Measurements from ENCODE around the gene EXOC6B. TPM values are rescaled to one million over a fixed set of nuclear protein-coding genes. Genes with fewer than 3 reads are reported as not detected.

EXOC6B gene
- total and polyA plus RNA-seq, 3 donors from 2014 or later: 27.7 to 45.2 (median 31.7) TPM

DNA sequence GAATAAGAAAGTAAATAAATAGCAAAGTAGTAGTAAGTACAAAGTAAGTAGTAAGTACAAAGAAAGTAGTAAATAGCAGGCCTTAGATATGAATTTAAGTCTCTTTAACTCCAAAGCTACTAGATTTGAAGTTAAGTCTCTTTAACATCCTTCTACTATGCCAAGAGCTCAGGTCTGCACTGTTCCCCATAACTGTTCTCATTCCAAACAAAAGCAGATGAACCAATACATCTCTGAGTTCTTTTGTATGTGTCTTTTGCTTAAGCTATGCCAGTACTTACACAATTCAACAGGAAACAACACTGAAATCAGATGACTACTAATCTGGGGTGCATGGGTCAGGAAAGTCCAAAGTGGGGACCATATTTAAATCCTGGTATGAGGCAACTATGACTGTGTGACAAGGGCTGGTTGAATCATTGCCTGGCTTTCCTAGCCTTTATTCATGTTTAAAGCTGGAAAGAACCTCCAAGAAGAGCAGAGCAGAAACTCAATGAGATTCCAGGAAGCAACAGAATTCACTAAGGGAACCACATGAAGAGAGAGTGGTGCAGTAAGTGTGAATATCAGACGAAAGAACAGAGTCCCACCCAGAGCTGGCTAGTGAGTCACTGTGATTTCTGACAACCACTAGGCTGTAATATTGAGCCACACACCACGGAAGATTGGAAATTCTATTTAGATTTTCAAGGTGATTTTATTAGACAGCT, 627.1 kb downstream of the EXOC6B start:
- DNase-seq: no peak
- Histone ChIP-seq H3K36me3 (ENCODE audit: low read depth, missing control alignments) (no peaks in the 10 kb centered on the region), H3K9me3 (no peaks in the 10 kb centered on the region), H3K27ac (no peak overlapping the region), H3K27me3 (no peaks in the 10 kb centered on the region), H3K4me3 (no peak overlapping the region), H3K4me1 (peaks cover 3% of the 10 kb centered on the region)
- intact Hi-C loops (cut with DNase I; ENCODE audit: low total_unique reads): no loop called here
- 89% methylated on average over 2 of the region's 2 CpGs for WGBS, 2 donors
- TF ChIP-seq POLR2A (IDR thresholded peaks at IDR 0.05): no peak
- TF ChIP-seq, protein P1, sequence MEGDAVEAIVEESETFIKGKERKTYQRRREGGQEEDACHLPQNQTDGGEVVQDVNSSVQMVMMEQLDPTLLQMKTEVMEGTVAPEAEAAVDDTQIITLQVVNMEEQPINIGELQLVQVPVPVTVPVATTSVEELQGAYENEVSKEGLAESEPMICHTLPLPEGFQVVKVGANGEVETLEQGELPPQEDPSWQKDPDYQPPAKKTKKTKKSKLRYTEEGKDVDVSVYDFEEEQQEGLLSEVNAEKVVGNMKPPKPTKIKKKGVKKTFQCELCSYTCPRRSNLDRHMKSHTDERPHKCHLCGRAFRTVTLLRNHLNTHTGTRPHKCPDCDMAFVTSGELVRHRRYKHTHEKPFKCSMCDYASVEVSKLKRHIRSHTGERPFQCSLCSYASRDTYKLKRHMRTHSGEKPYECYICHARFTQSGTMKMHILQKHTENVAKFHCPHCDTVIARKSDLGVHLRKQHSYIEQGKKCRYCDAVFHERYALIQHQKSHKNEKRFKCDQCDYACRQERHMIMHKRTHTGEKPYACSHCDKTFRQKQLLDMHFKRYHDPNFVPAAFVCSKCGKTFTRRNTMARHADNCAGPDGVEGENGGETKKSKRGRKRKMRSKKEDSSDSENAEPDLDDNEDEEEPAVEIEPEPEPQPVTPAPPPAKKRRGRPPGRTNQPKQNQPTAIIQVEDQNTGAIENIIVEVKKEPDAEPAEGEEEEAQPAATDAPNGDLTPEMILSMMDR (IDR thresholded peaks at IDR 0.05): no peak

DNA sequence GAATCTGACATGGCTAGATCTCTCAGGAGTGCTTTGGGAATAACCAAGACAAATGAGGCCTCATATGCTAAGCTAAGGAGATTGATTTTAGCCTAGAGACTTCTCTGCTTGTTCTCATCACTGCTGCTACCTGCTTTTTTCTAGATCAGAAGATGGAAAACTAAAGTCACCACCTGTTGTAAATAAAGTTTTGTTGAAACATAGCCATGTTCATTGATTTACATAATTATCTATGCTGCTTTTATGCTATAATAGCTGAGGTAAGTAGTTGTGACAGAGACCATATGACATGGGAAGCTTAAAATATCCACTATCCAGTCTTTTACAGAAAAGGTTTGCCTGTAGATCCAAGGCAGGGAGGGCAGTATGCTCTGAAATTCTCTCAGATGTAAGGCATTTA, 632.1 kb downstream of the EXOC6B start:
- no peaks in the 10 kb centered on the region for H3K27me3 ChIP-seq
- intact Hi-C loops (cut with DNase I; ENCODE audit: low total_unique reads): no loop called here

DNA sequence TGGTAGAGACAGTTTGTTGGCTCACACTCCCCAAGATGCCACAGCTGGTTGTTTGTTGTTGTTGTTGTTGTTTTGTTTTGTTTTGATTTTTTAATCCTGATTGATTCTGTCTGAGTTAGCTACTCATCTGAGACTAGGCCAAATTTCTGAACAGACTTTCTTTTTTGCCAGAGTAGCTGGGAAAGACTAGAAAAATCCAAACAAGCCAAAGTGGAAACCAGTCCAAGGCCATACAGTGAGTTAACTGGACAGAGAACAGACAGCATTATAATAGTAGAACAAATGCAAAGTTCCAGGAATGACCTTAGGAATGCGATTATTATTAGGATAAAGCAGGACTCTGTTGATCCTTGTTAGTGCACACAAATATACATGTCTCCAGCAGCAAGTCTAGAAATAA, 634.4 kb downstream of the EXOC6B start:
- H3K9me3 ChIP-seq: no peaks in the 10 kb centered on the region

More for the DNA sequence above, 632.1 kb downstream of the EXOC6B start:
- H3K36me3 ChIP-seq (ENCODE audit: low read depth, missing control alignments): no peaks in the 10 kb centered on the region
- H3K4me3 ChIP-seq: no peak overlapping the region
- no peak overlapping the region for H3K27ac ChIP-seq
- DNase-seq: no peak
- no peaks in the 10 kb centered on the region for H3K4me1 ChIP-seq
- H3K9me3 ChIP-seq: no peaks in the 10 kb centered on the region
- TF ChIP-seq, protein P1 (IDR thresholded peaks at IDR 0.05): no peak
- TF ChIP-seq POLR2A (IDR thresholded peaks at IDR 0.05): no peak

DNA sequence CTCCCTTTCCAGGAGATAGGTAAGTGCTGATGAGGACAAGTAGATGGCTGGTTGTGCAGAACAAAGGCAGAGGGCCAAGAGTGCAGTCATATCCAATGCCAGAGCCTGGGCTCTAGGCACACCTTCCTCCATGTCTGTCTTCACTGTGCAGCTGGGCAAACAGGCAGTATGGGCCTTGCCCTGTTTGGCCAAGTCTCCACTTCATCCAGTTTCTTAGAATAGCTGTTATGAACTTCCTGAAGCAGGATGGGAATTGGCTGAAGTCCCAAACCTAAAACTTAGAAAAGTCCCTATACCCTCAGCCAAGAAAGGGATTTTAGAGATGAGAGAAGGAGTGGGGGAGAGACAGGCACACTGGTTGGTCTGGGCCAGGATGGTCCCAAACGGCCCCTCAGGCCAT, 640.6 kb downstream of the EXOC6B start:
- TF ChIP-seq, protein P1 (IDR thresholded peaks at IDR 0.05): no peak
- TF ChIP-seq POLR2A (IDR thresholded peaks at IDR 0.05): no peak
- intact Hi-C loops (cut with DNase I; ENCODE audit: low total_unique reads): no loop called here
- H3K4me1 ChIP-seq: no peaks in the 10 kb centered on the region
- H3K9me3 ChIP-seq: no peaks in the 10 kb centered on the region
- no peaks in the 10 kb centered on the region for H3K36me3 ChIP-seq (ENCODE audit: low read depth, missing control alignments)
- no peaks in the 10 kb centered on the region for H3K27me3 ChIP-seq
- H3K4me3 ChIP-seq: no peak overlapping the region
- H3K27ac ChIP-seq: no peak overlapping the region
- 71 to 81% methylated on average over 1 of the region's 1 CpG for WGBS, 2 donors
- DNase-seq: no peak

More for the DNA sequence above, 634.4 kb downstream of the EXOC6B start:
- H3K27ac ChIP-seq: no peak overlapping the region
- H3K36me3 ChIP-seq (ENCODE audit: low read depth, missing control alignments): no peaks in the 10 kb centered on the region
- H3K4me1 ChIP-seq: no peaks in the 10 kb centered on the region
- TF ChIP-seq POLR2A (IDR thresholded peaks at IDR 0.05): no peak
- TF ChIP-seq, protein P1 (IDR thresholded peaks at IDR 0.05): no peak
- H3K4me3 ChIP-seq: no peak overlapping the region
- no peaks in the 10 kb centered on the region for H3K27me3 ChIP-seq
- no peak for DNase-seq
- intact Hi-C loops (cut with DNase I; ENCODE audit: low total_unique reads): no loop called here
- 51 to 52% methylated on average over 1 of the region's 1 CpG for WGBS, 2 donors

DNA sequence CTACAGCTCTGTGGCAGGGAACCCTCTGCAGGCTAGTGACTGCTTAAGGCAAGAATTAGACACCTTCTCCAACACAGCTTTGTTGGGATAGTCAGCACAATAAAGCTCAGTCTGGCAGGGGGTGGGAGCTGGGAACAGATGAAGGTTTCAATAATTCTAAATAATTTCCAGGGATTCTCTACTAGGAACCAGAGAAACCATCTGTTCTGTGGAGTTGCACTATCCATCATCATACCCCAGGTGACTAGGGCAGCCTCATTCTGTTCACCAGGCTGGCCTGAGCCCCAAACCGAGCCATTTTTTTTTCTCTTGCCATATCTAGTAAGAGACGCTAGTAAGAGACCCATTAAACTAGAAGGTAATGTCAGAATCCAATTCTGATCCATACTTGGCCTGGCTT, 642.4 kb downstream of the EXOC6B start:
- intact Hi-C loops (cut with DNase I; ENCODE audit: low total_unique reads): no loop called here
- WGBS, 2 donors: 100% methylated on average over 2 of the region's 2 CpGs

More for the DNA sequence above, 642.4 kb downstream of the EXOC6B start:
- H3K4me3 ChIP-seq: no peak overlapping the region
- no peaks in the 10 kb centered on the region for H3K4me1 ChIP-seq
- TF ChIP-seq POLR2A (IDR thresholded peaks at IDR 0.05): no peak
- TF ChIP-seq, protein P1 (IDR thresholded peaks at IDR 0.05): no peak
- no peak overlapping the region for H3K27ac ChIP-seq
- no peaks in the 10 kb centered on the region for H3K36me3 ChIP-seq (ENCODE audit: low read depth, missing control alignments)
- no peaks in the 10 kb centered on the region for H3K9me3 ChIP-seq
- no peaks in the 10 kb centered on the region for H3K27me3 ChIP-seq
- DNase-seq: no peak
